Measurements from ENCODE around the gene CHN1.

DNA sequence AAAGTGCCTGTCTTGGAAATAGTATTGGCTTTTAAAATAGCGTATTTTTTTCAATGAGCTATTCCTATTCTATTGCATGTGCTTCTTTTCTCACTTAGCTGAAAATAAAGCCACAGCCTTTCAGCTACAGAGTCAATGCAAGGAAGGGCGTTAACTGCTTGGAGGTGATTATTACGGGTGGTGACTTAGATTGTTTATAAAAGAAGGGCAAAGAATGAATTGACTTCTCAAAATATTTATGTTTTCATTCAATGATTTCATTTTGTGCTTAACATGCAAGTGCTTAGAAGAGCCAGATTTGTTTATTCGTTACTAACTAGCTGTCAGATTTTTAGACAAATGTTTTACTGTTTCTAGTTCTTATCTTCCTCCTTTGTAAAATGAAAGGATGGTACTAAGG is 2.8 kb upstream of the CHN1 start:
- no peak for TF ChIP-seq POLR2A (IDR thresholded peaks at IDR 0.05; ENCODE audit: low read depth, low read length)
- TF ChIP-seq POLR2AphosphoS5 (IDR thresholded peaks at IDR 0.05; ENCODE audit: low read depth, low read length): no peak
- TF ChIP-seq TAF1 (IDR thresholded peaks at IDR 0.05; ENCODE audit: low read depth, low read length): no peak
- no peak for TF ChIP-seq PAX5 (IDR thresholded peaks at IDR 0.05; ENCODE audit: insufficient read depth, low read length, severe bottlenecking)

All from GM12891 (cell line).